PFSK-1 (cell line): ENCODE measurements around the gene WBP1.

Source experiments
- FOXP2 ChIP-seq: optimal IDR thresholded peaks from 2 replicates; pipeline ENCODE3; 2011; ENCODE audit warnings: borderline replicate concordance, control low read depth, inconsistent platforms; ENCODE audit not compliant: insufficient read depth; ENCODE audit errors: extremely low read length, extremely low read depth
- POLR2AphosphoS5 ChIP-seq: IDR thresholded peaks from 2 replicates; pipeline ENCODE4 v1.6.1; 2012; ENCODE audit warnings: low read depth, mild to moderate bottlenecking, control low read depth, low read length, moderate library complexity
- REST ChIP-seq, 2 experiments: IDR thresholded peaks; 2 replicates each; pipeline versions ENCODE4 v1.6.1 to v1.8.0; 2011 to 2012; ENCODE audit warnings: low read depth in 2 of 2, low read length in 2 of 2, control low read depth in 1 of 2, inconsistent platforms in 1 of 2, mild to moderate bottlenecking in 1 of 2, moderate library complexity in 1 of 2; ENCODE audit not compliant: insufficient read depth in 1 of 2
- SIN3A ChIP-seq: IDR thresholded peaks from 2 replicates; pipeline ENCODE4 v1.6.1; 2012; ENCODE audit warnings: mild to moderate bottlenecking, low read length, moderate library complexity, borderline replicate concordance; ENCODE audit not compliant: insufficient read depth
- TAF1 ChIP-seq: IDR thresholded peaks from 2 replicates; pipeline ENCODE4 v1.6.1; 2012; ENCODE audit warnings: low read length, control low read depth, borderline replicate concordance; ENCODE audit not compliant: insufficient read depth

WBP1 gene

DNA sequence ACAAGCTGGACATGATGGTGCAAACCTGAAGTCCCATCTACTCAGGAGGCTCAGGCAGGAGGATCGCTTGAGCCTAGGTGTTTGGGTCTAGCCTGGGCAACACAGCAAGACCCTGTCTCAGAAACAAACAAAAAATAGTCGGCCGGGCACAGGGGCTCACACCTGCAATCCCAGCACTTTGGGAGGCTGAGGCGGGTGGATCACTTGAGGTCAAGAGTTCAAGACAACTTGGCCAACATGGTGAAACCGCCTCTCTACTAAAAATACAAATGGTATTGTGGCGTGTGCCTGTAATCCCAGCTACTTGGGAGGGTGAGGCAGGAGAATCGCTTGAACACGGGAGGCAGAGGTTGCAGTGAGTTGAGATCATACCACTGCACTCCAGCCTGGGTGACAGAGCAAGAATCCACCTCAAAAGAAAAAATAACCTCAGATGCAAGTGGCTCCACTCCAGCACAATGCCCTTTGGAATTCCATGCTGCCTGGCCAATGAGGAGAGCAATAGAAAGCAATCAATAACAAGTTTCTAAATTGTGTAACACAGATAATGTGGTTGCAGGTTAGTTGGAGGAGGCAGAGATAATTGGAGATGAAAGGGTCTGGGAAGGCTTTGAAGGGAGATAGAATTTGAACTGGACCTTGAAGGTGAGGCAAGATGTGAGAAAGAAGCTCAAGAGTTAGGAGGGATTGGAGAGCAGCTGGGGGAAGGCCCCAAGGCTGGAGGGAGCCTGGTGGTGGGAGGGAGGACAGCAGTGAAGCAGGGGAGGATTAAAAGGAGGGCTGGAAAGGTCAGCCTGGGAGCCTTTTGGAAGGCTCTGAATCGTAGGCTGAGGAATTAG is 30.6 kb downstream of the WBP1 start:
- TF ChIP-seq TAF1 (no peak), FOXP2 (no peak), REST (IDR thresholded peaks at IDR 0.05; ENCODE audit: insufficient read depth in 1 of 2, low read depth in 2 of 2, low read length in 2 of 2) (no peak), POLR2AphosphoS5 (no peak), SIN3A (no peak)

DNA sequence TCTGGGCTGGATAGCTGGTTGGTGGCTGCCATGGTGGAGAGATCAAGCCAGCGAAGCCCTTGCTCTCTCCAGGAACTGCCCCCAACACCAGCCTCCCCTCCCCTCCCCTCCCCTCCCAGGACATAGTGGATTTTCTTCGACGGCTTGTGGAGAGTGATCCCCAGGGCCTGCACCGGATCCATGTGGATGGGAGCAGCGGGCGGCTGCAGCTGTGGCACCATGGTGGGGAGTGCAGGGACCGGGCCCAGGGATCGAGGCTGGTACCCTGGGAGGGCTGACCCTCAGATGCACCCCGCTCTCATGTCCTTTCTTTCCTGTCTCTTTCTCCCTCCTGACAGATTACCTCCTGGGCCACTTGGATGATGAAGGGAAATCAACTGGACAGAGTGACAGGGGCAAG is 31.7 kb downstream of the WBP1 start:
- no peak for TF ChIP-seq SIN3A
- TF ChIP-seq REST (IDR thresholded peaks at IDR 0.05; ENCODE audit: insufficient read depth in 1 of 2, low read depth in 2 of 2, low read length in 2 of 2), result no peak
- TF ChIP-seq FOXP2, result no peak
- no peak for TF ChIP-seq POLR2AphosphoS5
- no peak for TF ChIP-seq TAF1

- no peak for TF ChIP-seq REST (IDR thresholded peaks at IDR 0.05; ENCODE audit: insufficient read depth in 1 of 2, low read depth in 2 of 2, low read length in 2 of 2)
- no peak for TF ChIP-seq SIN3A
- TF ChIP-seq TAF1, result no peak
- no peak for TF ChIP-seq FOXP2
- no peak for TF ChIP-seq POLR2AphosphoS5
Observed at GRCh38 chr2:74491648-74492544, 33.7 kb downstream of the WBP1 start.

DNA sequence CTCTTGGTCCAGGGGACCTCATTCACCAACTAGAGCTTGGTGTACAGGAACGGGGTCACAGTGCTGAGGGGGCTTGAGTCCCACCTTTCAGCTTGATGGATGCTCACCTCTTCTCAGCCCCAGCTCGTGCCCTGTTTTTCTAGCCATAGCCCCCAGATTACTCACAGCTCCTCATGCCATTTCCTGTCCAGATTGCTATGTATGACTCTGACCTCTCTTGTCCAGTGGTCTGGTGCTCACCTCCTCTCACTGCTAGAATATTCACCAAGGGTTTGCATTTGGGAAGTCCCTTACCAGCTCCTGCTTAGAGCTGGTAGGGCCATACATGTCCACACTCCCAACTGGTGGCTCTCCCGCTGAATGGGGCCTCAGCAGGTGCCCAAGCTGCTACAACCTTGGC is 35.3 kb downstream of the WBP1 start:
- TF ChIP-seq POLR2AphosphoS5, result no peak
- no peak for TF ChIP-seq REST (IDR thresholded peaks at IDR 0.05; ENCODE audit: insufficient read depth in 1 of 2, low read depth in 2 of 2, low read length in 2 of 2)
